PC-3 (cell line): Measurements from ENCODE around the gene EFCAB11. TPM values are rescaled to one million over a fixed set of nuclear protein-coding genes. Genes with fewer than 3 reads are reported as not detected.

ENCODE experiments used
- ATAC-seq: fragments of 200-7000 bp; cut with Tn5 transposase; 2 replicates; pipeline ENCODE4 v1.9.1; 2020; ENCODE audit warnings: mild to moderate bottlenecking, moderate library complexity
- BruUV-seq: library from RNA; stranded (reverse); fragments of 400-500 nt; replicated peaks from 2 replicates; lab custom pipeline; 2021; lab: Mats Ljungman, UMichigan
- CTCF ChIA-PET: fragments of 300-600 bp; sonication (Branson Sonifier 250); formaldehyde crosslinking; loops from one replicate; lab custom pipeline; 2022; ENCODE audit warnings: antibody characterized with exemption; lab: Charles Lee
- POLR2A ChIA-PET: fragments of 300-600 bp; sonication (Branson Sonifier 250); formaldehyde crosslinking; loops from one replicate; lab custom pipeline; 2022; ENCODE audit warnings: antibody characterized with exemption; ENCODE audit not compliant: unreplicated experiment; lab: Charles Lee
- DNase-seq: peaks from one replicate; pipeline ENCODE4 v3.0.0-alpha.2; 2015
- H2AFZ ChIP-seq: fragments of 300-600 bp; sonication (generic); 2 replicates; pipeline ENCODE4 v1.6.0; 2016; ENCODE audit warnings: antibody characterized with exemption, low read length
- H3F3A ChIP-seq: fragments of 300-600 bp; sonication (generic); one replicate; pipeline ENCODE4 v1.6.0; 2017; ENCODE audit warnings: antibody characterized with exemption, low read length, control low read depth, mild to moderate bottlenecking; ENCODE audit not compliant: unreplicated experiment
- H3K27ac ChIP-seq: fragments of 300-600 bp; sonication (generic); 2 replicates; pipeline ENCODE4 v1.5.1; 2016; ENCODE audit warnings: mild to moderate bottlenecking, low read length
- H3K27me3 ChIP-seq: fragments of 300-600 bp; sonication (generic); 2 replicates; pipeline ENCODE4 v1.6.1; 2016; ENCODE audit warnings: low read length, mixed read lengths
- H3K36me3 ChIP-seq: fragments of 300-600 bp; sonication (generic); 2 replicates; pipeline ENCODE4 v1.6.1; 2016; ENCODE audit warnings: low read depth, mixed run types, low read length, mixed read lengths
- H3K4me1 ChIP-seq: fragments of 300-600 bp; sonication (generic); 2 replicates; pipeline ENCODE4 v1.5.1; 2016; ENCODE audit warnings: low read length; ENCODE audit not compliant: insufficient read depth
- H3K4me2 ChIP-seq: fragments of 300-600 bp; sonication (generic); 2 replicates; pipeline ENCODE4 v1.6.0; 2016; ENCODE audit warnings: low read length
- H3K4me3 ChIP-seq: fragments of 300-600 bp; sonication (generic); 2 replicates; pipeline ENCODE4 v1.5.1; 2016; ENCODE audit warnings: mild to moderate bottlenecking, low read length, mixed read lengths
- H3K79me2 ChIP-seq: fragments of 300-600 bp; sonication (generic); 2 replicates; pipeline ENCODE4 v1.6.1; 2017; ENCODE audit warnings: low read length, mixed read lengths
- H3K9ac ChIP-seq: fragments of 300-600 bp; sonication (generic); 2 replicates; pipeline ENCODE4 v1.6.0; 2016; ENCODE audit warnings: mild to moderate bottlenecking, low read length
- H3K9me2 ChIP-seq: fragments of 300-600 bp; sonication (generic); replicated peaks from 2 replicates; pipeline ENCODE4 v1.6.1; 2016; ENCODE audit warnings: mixed run types, low read length, mixed read lengths
- H3K9me3 ChIP-seq: fragments of 300-600 bp; sonication (generic); 2 replicates; pipeline ENCODE4 v1.6.1; 2016; ENCODE audit warnings: low read length, mixed read lengths
- H4K20me1 ChIP-seq: fragments of 300-600 bp; sonication (generic); 2 replicates; pipeline ENCODE4 v1.6.1; 2016; ENCODE audit warnings: low read length, mixed read lengths
- CTCF ChIP-seq: fragments of 300-600 bp; sonication (generic); conservative IDR thresholded peaks from 2 replicates; pipeline ENCODE4 v1.5.1; 2017; ENCODE audit warnings: antibody characterized with exemption, low read depth, mild to moderate bottlenecking, low read length
- EZH2 ChIP-seq: fragments of 300-600 bp; sonication (generic); IDR thresholded peaks from one replicate; pipeline ENCODE4 v1.6.1; 2017; ENCODE audit warnings: antibody characterized with exemption, mild to moderate bottlenecking, low read length; ENCODE audit not compliant: unreplicated experiment
- EZH2phosphoT487 ChIP-seq: fragments of 300-600 bp; sonication (generic); IDR thresholded peaks from 2 replicates; pipeline ENCODE4 v1.6.1; 2018; ENCODE audit warnings: mild to moderate bottlenecking, antibody characterized with exemption, low read length, borderline replicate concordance
- intact Hi-C: fragments of 100-400 bp; cut with micrococcal nuclease; formaldehyde crosslinking; loops from 2 replicates; pipeline ENCODE4 v1.9.0; 2023
- total RNA-seq: library from RNA; depleted of rRNA; stranded (reverse); fragments of >200 nt; gene quantifications from 2 replicates; pipeline ENCODE4 v1.2.3, GENCODE V29; 2014

The EFCAB11 gene
- total RNA-seq, 1 experiment from 2014 or later, result 7.0 TPM

DNA sequence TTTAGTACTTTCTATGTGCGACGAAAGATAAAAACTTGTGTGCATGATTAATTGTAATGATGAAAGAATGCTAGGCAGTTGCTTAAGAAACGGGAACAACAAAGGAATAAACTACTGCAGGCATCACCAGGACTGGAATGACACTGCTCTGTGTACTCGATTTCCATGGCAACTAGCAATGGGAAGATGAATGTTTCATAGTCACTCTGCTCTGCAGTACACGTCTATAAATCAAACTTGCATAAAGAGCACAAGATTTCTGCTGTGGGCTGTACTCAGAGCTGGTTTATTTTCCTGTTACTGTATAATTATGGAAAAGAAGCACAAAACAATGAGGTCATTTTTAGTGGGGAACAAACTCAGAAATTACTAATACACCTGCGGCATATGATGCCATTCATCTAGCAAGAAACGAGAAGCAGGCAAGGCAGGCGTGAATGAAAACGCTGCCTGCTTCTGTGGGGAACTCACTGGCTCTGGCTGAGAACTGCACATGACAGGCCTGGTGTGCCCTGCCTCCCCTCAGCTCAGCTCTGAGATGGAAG, 41.8 kb downstream of the EFCAB11 start:
- no peak for TF ChIP-seq CTCF
- TF ChIP-seq EZH2phosphoT487, result no peak
- no peak for TF ChIP-seq EZH2
- H4K20me1 ChIP-seq, result no peaks in the 10 kb centered on the region
- no TSS peak for BruUV-seq
- peaks cover 45% of the 10 kb centered on the region for H3K4me1 ChIP-seq
- no peaks in the 10 kb centered on the region for H3F3A ChIP-seq
- ChIA-PET POLR2A (no interaction called here), CTCF (interaction anchor here (0.6 kb wide), 1 partner anchor 672 kb away, joined by 3 read pairs; no protein-coding TSS in a partner anchor)
- intact Hi-C loops, result loop anchor here (10.0 kb wide), 2 partner anchors 138 to 608 kb away; no protein-coding TSS in a partner anchor
- H3K4me3 ChIP-seq, result no peak overlapping the region
- H3K9ac ChIP-seq, result peak overlapping the region; percentile 42; the same call in 1 of the 2 replicates
- no peaks in the 10 kb centered on the region for H3K9me3 ChIP-seq
- H3K27me3 ChIP-seq, result no peaks in the 10 kb centered on the region
- no peaks in the 10 kb centered on the region for H3K79me2 ChIP-seq
- peak overlapping the region; percentile 64 for H3K27ac ChIP-seq
- DNase-seq (peak; percentile 68), ATAC-seq (peak; percentile 54; the same call in 1 of the 2 replicates)
- H3K36me3 ChIP-seq, result no peaks in the 10 kb centered on the region
- H2AFZ ChIP-seq, result no peak overlapping the region
- peak overlapping the region; percentile 19 for H3K4me2 ChIP-seq
- no peaks in the 10 kb centered on the region for H3K9me2 ChIP-seq

DNA sequence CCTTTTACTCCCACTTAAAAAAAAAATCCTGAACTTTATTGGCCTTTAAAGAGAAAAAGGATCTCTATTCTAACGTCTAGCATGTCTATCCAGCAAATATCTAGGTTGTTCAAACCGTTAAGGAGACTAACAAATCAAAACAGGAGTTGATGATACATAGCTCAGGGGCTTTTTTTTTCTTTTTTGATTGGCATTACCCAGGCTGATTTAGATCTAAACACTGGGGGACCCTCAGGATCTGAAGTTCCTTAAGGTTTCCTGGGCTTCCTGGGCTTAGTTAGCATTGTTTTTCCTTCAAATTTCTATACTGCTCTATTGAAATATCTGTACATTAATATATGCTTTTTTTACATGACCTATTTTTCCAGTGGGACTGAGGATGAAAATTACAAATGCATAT, 42.3 kb downstream of the EFCAB11 start:
- Histone ChIP-seq H3K9me2 (no peaks in the 10 kb centered on the region), H3K4me2 (no peak overlapping the region), H3K4me3 (no peak overlapping the region), H3K4me1 (peaks cover 45% of the 10 kb centered on the region), H3K27ac (no peak overlapping the region), H3F3A (no peaks in the 10 kb centered on the region), H3K27me3 (no peaks in the 10 kb centered on the region), H2AFZ (no peak overlapping the region), H3K9me3 (no peaks in the 10 kb centered on the region), H3K79me2 (no peaks in the 10 kb centered on the region), H3K9ac (0 out of 2 replicates have a peak overlapping the region, but pooled peaks have one; percentile 21), H4K20me1 (no peaks in the 10 kb centered on the region), H3K36me3 (no peaks in the 10 kb centered on the region)
- DNase-seq (no peak), ATAC-seq (no peak)
- intact Hi-C loops, result loop anchor here (10.0 kb wide), 2 partner anchors 137 to 607 kb away; no protein-coding TSS in a partner anchor
- TF ChIP-seq EZH2phosphoT487 (no peak), EZH2 (no peak), CTCF (no peak)
- CTCF ChIA-PET, result no interaction called here
- no TSS peak for BruUV-seq
- POLR2A ChIA-PET, result no interaction called here
